NAMALWA (cell line): ENCODE measurements around the gene LAMA3.

Experiments
- DNase-seq: peaks from one replicate; pipeline ENCODE4 v3.0.0-alpha.2; 2015; ENCODE audit warnings: low spot score

Gene LAMA3, protein sequence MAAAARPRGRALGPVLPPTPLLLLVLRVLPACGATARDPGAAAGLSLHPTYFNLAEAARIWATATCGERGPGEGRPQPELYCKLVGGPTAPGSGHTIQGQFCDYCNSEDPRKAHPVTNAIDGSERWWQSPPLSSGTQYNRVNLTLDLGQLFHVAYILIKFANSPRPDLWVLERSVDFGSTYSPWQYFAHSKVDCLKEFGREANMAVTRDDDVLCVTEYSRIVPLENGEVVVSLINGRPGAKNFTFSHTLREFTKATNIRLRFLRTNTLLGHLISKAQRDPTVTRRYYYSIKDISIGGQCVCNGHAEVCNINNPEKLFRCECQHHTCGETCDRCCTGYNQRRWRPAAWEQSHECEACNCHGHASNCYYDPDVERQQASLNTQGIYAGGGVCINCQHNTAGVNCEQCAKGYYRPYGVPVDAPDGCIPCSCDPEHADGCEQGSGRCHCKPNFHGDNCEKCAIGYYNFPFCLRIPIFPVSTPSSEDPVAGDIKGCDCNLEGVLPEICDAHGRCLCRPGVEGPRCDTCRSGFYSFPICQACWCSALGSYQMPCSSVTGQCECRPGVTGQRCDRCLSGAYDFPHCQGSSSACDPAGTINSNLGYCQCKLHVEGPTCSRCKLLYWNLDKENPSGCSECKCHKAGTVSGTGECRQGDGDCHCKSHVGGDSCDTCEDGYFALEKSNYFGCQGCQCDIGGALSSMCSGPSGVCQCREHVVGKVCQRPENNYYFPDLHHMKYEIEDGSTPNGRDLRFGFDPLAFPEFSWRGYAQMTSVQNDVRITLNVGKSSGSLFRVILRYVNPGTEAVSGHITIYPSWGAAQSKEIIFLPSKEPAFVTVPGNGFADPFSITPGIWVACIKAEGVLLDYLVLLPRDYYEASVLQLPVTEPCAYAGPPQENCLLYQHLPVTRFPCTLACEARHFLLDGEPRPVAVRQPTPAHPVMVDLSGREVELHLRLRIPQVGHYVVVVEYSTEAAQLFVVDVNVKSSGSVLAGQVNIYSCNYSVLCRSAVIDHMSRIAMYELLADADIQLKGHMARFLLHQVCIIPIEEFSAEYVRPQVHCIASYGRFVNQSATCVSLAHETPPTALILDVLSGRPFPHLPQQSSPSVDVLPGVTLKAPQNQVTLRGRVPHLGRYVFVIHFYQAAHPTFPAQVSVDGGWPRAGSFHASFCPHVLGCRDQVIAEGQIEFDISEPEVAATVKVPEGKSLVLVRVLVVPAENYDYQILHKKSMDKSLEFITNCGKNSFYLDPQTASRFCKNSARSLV (N-terminal part only)

DNA sequence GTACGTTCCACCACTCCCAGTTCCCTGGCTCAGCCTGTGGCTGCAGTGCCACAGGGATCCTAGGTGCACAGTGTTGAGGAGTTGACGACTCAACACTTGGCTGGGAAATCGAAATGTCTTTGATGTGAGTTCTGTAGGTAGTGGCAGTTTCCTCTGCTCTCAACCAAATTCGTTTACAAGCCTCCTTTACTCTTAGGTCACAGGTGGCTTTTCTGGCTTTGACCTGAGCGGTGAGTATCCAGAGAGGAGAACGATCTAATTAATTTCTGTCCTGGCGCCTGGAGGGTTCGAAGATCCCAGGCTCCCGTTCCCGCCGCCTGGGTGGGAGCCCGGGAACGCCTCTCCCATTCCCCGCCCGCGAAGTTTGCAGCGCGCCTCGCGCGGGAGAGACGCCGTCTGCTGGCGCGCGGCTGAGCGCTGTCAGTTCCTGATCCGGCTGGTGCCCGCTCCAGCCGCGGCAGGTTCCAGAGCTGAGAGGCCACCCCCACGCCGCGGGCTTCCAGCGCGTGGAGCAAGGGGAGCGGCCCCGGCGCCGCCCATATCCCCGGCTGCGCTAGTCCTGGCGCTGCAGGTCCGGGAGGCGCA, at the start of gene LAMA3:
TSS of gene LAMA3 (plus strand) at position 423 of the 585 bp plus-strand sequence. CDS start 231 bp downstream, outside the sequence.
- DNase-seq = no peak

DNA sequence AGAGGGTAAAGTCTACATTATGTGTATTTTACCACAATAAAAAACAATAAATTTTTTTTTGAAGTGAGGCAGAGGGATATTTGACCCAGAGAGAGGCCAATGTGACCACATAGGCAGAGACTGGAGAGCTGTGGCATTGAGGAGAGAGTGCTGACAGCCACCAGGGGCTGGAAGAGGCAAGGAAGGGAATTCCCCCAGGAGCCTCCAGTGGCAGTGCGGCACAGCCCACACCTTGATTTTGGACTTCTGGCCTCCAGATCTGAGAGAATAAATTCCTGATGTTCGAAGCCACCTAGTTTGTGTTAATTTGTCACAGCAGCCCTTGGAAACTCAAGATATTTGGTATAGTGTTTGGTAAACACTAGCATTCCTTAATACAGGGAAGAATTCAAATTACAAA, 49.2 kb upstream of the LAMA3 start:
- DNase-seq = no peak

DNA sequence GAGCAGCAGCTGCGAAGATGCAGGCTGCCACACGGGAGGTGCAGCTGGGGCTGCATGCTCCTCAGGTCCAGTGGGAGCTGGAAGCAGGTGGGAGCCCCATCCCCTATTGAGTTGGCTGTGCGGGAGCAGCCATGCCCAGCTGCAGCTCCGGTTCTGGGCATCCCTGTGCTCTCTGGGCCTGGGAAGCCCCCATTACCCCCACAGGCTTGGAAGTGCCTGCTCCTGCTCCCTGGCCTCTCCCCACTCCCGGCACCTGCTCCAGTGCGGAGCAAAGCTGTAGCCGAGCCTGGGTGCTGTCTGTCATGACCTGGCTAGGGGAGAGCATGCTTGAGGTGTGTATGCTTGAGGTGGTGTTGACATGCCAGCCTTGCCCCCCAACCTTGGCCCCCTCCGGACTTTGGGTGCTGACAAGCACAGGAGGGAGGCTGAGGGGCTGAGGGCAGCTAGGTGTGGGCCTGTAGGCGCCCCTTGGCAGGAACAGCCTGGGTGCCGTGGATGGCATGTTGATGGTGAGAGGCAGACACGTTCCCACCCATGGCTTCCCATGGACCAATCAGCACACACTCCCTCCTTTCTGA, 48.0 kb upstream of the LAMA3 start:
- no peak for DNase-seq

DNA sequence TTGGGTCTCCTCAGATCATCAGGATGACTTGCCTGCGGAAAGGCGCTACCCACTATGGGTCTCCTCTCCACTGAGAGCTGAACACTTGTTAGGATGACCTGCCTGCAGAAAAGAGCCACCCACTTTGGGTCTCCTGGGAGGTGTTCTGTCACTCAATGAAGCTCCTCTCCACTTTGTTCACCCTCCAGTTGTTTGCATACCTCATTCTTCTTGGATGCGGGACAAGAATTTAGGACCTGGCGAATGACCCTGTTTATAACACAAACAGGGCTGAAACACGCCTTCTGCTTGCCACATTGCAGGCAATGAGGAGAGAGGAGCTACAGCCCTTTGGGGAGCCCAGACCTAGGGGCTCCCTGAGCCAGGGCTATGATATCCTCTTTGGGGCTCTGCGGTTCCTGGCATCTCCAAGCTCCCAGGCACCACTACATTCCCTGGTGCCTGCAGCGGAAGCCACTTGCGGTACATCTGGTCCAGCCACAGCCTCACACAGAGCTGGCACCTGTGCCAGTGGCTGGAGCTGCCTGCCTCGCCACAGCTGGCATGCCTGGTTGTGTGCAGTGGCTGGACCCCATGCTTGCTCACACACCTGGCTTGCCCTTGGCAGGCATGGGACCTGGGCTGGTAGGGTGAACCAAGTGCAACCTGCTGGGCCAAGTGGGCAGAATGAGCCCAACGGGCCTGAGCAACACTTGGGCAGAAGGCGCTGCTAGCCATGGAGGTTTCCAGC, 47.2 kb upstream of the LAMA3 start:
- no peak for DNase-seq

DNA sequence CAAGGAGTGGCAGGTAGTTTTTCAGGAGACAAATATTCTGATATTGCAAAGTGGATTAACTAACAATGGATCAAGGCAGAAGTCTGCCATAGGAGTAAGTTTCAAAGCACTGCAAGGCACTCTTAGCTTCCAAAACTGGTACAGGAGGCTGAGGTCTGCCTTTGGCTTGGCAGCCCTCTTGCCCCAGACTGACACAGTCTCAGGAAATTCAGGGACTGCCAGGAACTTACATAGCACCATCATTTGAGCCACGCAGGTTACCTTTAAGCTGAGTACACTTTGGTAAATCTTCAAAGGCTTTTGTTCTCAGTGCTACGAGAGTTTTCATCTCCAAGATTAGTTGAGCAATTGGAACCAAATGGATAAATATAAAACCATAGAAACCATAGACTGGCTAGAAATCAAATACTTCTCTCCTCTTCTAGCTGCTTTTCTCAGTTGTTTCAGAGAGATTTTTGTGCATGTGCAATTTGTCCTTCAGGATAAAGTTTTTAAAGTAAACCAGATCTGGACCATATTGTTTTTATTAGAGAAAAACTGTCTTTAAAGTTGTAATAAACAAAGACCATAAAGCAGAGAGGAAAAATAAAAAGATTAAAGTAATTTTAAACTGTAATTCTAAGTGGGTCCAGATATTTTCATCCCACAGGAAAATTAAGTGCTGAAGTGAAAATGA, 45.3 kb upstream of the LAMA3 start:
- DNase-seq = no peak

DNA sequence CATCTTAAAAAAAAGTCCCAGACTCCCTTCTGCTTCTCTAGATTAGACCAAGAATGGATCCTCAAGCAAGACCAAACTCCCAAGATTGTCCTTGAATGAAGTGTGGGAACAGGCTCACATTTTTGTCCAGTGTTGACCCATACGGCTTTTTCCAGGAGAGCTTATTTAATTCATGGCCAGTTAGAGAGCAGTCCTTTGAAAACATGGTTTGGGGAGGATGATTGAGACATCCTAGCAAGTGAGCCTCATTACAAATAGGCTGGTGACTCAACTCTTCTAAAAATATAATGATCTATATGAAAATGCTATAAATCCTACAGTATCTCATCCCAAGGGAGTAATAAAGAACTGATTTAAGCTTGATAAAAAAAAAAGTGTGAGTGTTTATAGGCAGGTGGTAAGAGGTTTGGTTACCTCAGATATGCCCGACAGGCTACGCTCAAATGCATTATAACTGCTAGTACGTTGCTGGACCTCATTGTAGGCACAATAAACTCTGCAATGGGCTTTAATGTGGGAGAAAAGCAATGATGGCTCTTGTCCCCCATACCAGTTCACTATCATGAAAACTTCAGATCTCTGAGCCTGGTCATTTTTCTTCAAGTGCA, 43.6 kb upstream of the LAMA3 start:
- no peak for DNase-seq

DNA sequence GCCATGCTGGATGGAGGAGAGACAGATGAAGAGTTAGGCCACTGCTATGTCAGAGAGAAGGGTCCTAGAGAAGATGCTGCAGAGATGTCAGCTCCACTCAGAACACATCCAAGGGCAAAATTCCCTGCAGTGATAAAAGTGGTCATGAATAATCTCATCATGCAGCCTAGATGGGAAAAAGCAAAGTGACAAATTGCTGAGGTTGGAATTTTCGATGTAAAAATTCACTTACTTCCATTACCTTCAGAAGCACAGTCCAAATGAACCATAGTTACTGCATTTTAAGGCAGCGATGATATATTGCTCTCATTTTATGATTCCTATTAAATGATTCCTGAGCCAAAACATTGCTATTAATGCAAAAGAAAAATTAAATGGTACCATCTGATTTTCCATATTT, 43.0 kb upstream of the LAMA3 start:
- DNase-seq = no peak

DNA sequence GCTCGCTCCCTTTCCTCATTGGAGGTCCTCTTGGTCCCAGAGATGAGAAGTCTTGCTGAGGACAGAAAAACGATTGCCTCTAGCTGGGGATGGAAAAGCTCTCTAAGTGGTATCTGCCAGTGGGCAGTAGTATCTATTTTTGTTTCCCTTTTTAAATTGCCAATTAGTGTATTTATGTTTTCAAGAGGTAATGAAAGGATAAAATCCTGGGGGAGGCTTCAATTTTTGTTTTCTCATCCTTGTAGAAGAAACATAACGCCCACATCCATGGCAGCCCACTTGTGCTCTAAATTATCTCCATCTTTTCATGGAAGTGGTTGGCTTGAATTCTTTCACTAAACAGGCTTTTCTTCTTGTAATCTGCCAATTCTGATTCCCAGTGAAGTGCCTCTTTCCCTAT, 40.8 kb upstream of the LAMA3 start:
- no peak for DNase-seq

DNA sequence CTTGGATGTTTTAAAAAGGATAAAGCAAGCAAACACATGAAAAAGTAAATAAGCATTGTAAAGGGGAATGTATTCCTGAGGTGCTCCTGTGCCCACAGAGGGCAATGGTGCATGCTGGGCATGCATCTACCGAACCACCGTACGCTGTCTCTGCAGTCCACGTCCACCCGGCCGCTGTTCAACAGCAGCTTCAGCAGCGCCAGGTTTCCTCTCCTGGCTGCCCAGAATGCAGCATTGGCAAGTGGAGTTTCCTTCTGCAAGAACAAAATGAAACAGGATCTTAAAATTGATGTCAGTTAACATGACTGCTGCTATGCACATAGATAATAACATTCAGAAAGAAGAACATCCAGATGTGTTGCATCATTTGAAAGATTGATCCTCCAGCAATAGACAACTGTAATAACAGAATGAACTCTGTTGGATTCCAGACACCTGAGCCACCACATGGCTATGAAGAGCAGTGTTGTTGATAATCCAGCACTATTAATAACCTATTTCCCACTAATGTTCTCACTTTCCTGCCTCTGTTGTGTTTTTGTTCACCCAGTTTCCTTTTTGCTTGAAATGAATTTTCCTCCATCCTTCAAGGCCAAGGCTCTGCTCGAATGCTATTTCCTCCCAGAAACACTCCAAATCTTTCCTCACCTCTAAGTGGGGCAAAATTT, 40.2 kb upstream of the LAMA3 start:
- no peak for DNase-seq

DNA sequence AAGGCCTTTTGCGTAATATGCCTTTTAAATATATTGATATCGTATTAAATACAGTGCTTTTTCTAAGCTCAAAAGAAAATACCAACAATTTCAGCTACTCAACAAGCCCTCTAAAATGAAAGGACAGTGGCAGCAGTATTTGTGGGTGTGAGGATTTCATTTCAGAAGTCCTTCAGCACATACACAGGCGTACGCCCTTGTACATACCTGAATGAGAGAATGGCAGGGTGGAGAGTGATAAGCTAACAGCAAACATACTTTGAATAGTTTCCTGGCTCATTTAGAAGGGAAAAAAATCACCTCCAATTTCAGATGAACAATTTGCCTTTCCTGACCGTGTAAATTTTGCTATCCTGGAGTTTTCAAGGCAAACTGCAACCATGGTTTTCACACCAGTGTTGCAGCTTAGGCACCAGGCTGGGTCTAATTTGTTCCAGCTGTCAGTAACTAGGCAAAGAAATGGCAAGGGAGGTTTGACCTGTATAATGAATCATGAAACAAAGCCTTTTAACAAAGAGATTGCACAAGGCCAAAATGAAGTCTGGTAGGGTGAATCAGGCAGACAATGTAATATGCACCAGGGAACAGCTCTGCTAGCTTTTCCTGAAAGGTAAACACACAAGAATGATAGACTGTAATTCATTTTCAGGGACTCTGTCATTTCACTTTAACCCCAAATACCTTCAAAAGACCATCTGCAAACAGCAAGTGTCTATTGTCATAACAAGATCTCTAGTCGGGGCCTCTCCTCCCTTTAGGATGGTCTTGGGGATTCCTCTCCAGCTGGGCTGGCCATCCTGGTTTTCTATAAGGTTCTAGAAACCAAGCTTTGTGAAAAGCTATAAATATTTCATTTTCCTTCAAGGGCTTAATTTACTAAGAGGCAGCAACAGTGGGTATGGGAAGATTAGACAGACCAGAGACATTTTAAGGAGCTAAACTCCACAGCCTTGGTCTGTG, 38.0 kb upstream of the LAMA3 start:
- no peak for DNase-seq

DNA sequence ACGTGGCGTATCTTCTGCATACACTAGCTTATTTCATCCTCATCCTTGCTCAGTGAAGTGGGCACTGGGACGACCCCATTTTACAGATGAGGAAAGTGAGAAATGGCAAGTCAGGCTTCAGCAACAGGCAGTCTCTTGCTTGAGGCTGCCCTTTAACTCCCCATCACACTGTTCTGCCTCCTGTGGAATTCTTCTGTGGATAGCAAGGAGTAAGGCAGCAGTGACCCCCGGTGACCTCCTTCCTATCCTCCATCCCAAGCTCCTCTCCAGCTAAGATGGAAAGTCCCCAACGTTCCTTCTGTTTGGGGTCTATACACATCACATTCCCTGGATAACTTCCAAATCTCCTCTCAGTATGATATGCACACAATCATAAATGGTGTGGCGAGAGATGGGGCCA, 37.0 kb upstream of the LAMA3 start:
- DNase-seq = no peak

DNA sequence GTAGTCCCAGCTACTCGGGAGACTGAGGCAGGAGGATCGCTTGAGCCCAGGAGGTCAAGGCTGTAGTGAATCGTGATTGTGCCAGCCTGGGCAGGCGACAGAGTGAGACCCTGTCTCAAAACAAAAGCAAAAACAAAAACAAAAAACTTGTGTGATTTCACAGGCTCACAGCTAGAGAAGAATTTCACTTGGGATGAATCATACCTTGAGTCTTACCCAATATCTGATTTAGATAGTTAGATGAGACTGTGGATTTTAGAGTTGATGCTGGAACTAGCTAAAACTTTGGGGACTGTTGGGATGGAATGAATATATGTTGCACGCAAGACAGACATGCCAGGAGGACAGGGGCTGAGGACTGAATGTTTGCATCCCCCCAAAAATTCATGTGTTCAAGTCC, 31.0 kb upstream of the LAMA3 start:
- DNase-seq = no peak

DNA sequence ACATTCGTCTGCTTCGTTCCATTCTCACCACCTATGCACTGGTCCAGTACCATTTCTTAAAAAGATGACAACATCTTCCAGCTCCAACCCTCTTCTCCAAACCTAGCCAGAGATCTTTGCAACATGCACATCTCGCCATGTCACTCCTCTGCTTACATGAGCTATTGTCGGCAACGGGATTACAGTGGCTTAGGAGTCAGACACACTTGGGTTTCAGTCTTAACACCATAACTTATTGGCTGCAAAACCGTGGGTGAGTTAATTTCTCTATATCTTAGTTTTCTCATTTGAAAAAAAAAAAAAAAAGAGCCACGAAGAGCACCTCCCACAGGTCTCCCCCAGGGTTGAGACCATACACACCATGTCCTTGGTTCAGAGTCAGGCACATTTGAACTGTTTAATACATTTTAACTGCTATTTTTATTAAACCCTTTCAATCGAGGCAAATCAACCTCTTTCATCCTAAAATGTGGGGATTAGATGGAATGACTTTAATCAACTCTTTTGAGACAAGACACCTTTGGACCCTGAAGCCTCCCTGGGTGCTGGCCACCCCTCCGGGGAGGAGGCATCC, 27.4 kb upstream of the LAMA3 start:
- DNase-seq = no peak

DNA sequence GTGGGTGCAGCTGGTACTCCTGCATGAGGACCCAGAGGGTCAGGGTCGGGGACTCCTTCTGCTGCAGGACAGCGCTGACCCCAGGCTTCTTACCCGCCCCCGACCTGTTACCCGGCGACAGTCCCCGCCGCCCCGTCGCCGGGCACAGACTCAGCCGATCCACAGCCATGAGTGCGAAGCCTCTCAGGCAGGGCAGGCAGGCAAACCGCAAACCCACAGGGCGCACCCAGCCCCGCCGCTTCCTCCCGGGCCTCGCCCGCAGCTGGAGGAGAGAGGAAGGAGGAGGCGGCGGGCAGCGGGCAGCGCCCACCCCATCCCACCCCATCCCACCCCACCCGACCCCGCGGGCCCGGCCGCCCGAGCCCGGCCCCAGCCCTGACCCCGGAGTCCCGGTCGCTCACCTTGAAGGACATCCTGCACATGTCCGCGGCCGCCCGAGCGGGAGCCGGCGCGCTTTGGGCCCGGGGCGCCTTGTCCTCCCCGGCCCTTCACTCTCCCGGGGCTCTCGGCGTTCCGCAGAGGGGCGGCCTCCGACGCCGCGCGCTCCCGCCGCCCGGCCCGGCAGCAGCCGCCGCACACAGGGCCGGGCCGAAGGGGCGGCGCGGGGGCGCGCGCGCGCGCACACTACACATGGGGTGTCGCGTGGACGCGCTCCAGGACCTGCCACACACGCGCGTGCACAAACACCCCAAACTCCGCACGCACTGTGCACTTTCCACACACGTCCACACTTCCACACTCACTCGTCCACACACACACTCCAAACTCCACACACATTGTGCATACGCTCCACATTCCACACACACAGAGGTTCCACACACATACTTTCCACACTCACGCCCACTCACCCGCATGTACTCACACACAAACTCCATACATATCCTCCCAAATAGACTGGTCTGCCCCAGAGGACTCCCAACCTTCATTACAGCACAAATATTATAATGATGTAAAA, 26.7 kb upstream of the LAMA3 start, which contains the start of gene ANKRD29:
TSS of gene ANKRD29 (minus strand) at position 603 of the 955 bp plus-strand sequence. CDS start at position 422, 181 bp downstream.
- no peak for DNase-seq

DNA sequence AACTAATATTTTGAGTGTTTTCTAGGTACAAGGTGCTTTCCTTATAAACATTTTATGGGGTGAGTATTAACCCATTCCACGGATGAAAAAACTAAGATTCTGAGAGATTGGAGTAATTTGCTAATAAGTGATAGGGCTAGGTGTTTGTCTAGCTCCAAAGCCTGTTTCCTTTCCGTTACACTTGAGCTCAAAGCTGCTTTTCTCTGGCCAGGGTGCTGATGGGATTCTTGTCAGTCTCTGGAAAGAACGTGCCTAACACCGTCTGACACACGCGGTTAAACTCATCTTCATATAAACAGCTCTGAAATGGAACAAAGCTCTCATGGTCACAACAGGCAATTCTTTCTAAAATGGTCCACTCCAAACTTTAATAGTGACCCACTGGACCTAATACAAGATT, 24.6 kb upstream of the LAMA3 start:
- DNase-seq = no peak

DNA sequence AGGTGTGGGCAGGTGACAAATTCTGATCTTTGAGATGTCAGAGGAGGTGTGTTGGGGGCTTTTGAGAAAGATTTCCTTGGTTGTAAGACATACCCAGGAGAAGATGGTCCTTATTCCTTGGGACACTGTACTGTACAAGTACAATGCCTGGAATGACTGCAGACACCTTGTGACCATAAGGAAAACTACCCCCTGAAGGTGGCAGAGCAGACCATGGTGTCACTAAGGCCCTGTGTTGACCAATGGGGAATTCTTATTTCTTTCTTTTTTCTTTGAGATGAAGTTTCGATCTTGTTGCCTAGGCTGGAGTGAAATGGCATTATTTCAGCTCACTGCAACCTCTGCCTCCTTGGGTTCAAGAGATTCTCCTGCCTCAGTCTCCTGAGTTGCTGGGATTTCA, 22.1 kb upstream of the LAMA3 start:
- no peak for DNase-seq

DNA sequence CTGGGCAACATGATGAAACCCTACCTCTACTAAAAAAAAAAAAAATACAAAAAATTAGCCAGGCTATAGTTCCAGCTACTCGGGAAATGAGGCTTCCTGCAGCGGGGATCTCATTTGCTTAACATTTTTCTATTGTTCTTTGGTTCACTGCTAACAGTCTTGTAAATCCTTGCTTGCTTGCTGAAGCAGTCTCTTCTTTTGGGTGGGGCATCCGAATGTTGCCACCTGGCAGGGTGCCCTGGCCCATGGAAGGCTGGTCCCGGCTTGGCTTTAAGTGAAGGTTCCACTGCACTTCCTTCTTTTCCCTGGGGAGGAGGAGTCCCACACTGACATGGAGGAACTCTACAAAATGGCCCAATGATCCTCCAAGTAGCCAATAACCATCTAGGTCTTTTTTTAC, 20.5 kb upstream of the LAMA3 start:
- no peak for DNase-seq
